AG10803 (cell line): ENCODE data around the gene TMEM217.
A peak's percentile ranks its signal among the peaks of the same experiment; 100 is the strongest.

Experiments
- DNase-seq: peaks from one replicate; pipeline ENCODE4 v3.0.0; 2010; ENCODE audit warnings: low read depth
- H3K4me3 ChIP-seq: 2 replicates; pipeline ENCODE4 v1.5.1; 2011; ENCODE audit warnings: mild to moderate bottlenecking, low read length, control low read depth
- TF ChIP-seq, protein P1 (sequence below): conservative IDR thresholded peaks from 2 replicates; pipeline ENCODE4 v1.5.1; 2011; ENCODE audit warnings: mild to moderate bottlenecking, low read length, control low read depth, inconsistent platforms

The TMEM217 gene

DNA sequence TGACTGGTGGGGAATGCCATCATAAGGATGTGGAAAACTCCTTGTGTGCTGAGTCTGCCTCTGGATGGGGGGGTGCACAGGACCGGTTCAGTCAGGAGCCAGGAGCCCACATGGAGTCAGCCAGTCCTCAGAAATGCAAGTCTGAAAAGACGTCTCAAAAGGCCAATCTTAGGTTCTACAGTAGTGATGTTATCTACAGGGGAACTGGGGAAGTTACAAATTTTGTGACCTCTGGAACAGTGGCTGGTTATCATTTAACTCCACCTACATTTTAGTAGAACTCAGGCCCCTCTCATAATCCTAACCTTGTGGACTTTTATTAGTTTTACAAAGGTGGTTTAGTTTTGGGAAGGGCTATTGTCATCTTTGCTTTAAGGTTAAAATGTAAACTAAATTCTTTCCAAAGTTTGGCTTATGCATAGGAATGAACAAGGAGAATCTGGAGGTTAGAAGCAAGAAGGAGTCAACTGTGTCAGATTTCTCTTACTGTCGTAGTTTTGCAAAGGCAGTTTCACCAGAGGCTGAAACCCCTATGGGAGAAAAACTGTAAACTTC is 14.1 kb downstream of the TMEM217 start:
- H3K4me3 ChIP-seq, result no peak overlapping the region
- no peak for DNase-seq
- TF ChIP-seq, protein P1, sequence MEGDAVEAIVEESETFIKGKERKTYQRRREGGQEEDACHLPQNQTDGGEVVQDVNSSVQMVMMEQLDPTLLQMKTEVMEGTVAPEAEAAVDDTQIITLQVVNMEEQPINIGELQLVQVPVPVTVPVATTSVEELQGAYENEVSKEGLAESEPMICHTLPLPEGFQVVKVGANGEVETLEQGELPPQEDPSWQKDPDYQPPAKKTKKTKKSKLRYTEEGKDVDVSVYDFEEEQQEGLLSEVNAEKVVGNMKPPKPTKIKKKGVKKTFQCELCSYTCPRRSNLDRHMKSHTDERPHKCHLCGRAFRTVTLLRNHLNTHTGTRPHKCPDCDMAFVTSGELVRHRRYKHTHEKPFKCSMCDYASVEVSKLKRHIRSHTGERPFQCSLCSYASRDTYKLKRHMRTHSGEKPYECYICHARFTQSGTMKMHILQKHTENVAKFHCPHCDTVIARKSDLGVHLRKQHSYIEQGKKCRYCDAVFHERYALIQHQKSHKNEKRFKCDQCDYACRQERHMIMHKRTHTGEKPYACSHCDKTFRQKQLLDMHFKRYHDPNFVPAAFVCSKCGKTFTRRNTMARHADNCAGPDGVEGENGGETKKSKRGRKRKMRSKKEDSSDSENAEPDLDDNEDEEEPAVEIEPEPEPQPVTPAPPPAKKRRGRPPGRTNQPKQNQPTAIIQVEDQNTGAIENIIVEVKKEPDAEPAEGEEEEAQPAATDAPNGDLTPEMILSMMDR, result no peak

DNA sequence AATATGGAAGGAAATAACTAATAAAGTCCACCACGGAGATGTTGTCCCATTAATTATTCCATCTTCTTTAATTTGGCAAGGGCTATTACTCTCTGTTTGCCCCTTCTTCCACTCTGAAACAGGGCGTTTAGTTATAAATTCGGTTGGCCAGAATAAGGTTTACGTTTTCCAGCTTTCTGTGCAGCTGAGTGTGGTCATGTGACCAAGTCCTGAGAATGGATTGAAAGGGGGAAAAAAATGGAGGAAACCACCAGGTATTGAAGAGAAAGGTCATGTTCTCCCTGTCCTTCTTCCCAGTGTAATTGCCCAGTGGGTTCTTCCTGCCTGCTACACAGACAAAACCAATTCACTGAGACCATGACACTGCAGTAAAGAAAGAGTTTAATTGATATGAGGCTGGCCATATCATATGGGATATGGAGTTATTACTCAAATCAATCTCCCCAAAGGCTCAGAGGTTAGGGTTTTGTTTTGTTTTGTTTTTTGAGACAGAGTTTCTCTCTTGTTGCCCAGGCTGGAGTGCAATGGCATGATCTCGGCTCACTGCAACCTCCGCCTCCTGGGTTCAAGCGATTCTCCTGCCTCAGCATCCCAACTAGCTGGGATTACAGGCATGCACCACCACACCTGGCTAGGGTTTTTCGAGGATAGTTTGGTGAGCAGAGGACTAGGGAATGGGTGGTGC is 14.7 kb downstream of the TMEM217 start:
- H3K4me3 ChIP-seq, result no peak overlapping the region
- DNase-seq, result no peak
- TF ChIP-seq, protein P1, result no peak

DNA sequence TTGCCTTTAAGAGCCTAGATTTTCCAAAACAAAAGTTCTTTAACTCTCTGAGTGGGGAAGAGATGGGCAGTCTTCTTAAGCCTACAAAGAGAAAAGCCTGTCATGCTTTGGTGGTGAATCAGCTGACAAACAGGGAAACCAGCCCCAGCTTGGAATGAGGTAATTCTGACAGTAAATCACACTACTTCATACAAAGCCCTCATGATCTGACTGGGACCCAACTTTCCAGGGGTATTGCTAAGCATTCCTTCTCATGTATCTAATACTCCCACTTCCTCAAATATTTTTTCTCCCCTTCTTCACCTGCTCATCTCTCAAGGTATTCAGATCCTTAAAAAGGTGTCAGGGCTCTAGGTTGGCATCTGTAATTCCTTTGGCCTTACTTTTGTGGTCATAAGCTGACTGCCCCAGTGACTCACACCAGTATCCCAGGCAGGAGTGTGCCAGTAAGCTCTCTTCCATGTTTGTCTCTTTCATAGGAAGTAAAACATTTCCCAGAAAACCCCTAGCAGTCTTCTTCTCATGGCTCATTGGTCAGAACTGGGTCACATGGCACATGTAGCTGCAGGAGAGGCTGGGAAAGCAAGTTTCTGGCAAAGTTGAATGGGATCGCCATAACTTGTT is 15.4 kb downstream of the TMEM217 start:
- peak; percentile 98 for DNase-seq
- TF ChIP-seq, protein P1, result no peak
- H3K4me3 ChIP-seq, result no peak overlapping the region

DNA sequence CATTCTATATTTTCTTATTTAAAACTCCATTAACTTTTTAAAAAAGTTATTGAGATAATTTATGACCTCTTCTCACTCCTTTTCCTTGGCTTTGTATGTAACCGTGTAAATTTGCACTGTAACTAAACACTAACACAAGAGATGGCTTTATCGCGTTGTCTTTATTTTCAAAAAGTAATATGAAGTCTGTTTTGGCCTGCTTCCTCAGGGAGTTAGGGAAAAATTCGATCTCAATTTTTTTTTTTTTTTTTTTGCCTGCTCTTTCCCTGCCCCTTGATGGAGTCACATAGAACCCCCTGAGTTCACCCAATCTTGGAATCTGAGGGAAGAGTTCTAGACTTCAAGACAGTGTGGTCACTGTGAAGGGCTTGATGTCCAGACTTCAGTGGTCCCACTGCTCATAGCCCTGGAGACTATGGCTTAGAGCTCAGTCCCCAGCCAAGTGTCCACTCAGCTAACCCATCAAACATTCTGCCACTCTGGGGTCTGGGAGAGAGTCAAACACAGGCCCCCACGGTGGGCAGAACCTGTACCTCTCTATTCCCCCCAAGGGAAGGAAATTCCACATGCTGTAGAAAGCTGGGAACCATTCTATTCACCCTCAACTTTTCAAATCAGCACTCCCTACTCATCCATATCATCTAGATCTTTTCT is 16.0 kb downstream of the TMEM217 start:
- TF ChIP-seq, protein P1, result no peak
- DNase-seq, result no peak
- H3K4me3 ChIP-seq, result no peak overlapping the region

DNA sequence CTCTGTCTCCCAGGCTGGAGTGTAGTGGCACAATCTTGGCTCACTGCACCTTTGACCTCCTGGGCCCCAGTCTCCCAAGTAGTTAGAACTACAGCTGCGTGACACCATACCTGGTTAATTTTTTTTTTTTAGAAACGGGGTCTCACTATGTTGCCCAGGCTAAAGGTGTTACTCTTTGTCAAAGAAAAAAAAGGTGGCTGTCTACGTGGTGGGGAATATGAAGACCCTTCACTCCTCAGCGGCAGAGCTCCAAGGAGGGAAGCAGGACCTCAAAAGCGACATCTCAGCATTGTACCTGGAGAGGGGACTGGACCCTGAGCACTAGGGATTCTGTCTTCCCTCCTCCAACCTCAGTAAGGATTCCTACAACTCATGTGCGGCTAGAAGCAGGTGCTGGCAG is 16.8 kb downstream of the TMEM217 start:
- TF ChIP-seq, protein P1, result no peak
- no peak for DNase-seq

DNA sequence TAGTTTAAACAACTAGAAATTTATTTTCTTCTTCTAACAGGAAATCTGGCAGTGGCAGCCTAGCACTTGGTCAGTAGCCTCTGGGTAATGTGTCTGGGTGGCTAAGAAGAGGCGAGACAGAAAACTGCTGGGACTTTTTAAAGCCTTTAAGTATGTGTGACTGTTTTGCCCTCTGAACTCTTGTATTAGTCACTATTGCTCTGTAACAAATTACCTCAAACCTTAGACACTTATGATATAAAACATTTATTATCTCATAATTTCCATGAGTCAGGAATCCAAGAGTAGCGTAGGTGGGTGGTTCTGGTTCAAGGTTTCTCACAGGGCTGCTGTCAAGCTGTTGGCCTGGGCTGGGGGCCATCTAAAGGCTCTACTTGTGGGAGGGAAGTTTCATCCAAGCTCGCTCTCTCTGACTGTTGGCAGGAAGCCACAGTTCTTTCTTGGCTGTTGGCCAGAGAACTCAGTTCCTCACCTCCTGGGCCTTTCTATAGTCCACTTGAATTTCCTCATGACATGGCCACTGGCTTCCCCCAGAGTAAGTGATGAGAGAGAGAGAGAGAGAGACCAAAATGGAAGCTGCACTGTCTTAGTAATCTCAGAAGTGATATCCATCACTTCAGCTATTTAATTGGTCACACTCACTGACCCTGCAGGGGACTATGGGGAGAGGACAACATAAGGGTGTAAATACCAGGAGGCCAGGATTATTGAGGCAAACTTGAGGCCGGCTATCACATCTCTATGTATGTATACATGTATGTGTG is 17.8 kb downstream of the TMEM217 start:
- peak; percentile 90 for DNase-seq
- no peak overlapping the region for H3K4me3 ChIP-seq
- TF ChIP-seq, protein P1, result no peak

More for the DNA sequence above, 16.8 kb downstream of the TMEM217 start:
- no peak overlapping the region for H3K4me3 ChIP-seq
